ENCODE results near the gene HUWE1. TPM values are rescaled to one million over a fixed set of nuclear protein-coding genes. Genes with fewer than 3 reads are reported as not detected.
"Not testable (repeated sequence)": the region's sequence is repeated elsewhere in the genome, so short reads cannot be mapped to it uniquely, and the experiment has no call there.

The HUWE1 gene
- total RNA-seq, 1 experiment from 2014 or later: 274 TPM

DNA sequence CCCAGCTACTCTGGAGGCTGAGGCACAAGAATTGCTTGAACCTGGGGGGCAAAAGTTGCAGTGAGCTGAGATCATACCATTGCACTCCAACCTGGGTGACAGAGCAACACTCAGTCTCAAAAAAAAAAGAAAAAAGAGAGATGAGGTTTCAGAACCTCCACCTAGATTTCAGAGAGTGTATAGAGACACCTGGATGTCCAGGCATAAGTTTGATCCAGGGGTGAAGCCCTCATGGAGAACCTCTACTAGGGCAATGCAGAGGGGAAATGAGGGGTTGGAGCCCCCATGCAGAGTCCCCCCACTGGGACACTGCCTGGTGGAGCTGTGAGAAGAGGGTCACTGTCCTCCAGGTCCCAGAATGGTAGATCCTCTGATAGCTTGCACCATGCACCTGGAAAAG, 159.5 kb downstream of the HUWE1 start:
- H3K36me3 Mint-ChIP-seq (ENCODE audit: insufficient read depth, unreplicated experiment): peaks cover 31% of the 10 kb centered on the region
- no peak overlapping the region for H3K4me3 Mint-ChIP-seq (ENCODE audit: unreplicated experiment)
- H3K9me3 Mint-ChIP-seq (ENCODE audit: unreplicated experiment): peaks cover 8% of the 10 kb centered on the region
- ChIA-PET CTCF (no interaction called here), POLR2A (interaction anchor here (1.9 kb wide), 1 partner anchor 16 kb away, joined by 5 read pairs; no protein-coding TSS in a partner anchor)
- peaks cover 68% of the 10 kb centered on the region for H3K27me3 Mint-ChIP-seq (ENCODE audit: insufficient read depth, unreplicated experiment)
- no peak overlapping the region for H3K27ac Mint-ChIP-seq (ENCODE audit: low read depth, unreplicated experiment)
- no peaks in the 10 kb centered on the region for H3K4me1 Mint-ChIP-seq (ENCODE audit: insufficient read depth, unreplicated experiment)
- DNase-seq (ENCODE audit: unreplicated experiment): no peak
- TF ChIP-seq, protein P1, sequence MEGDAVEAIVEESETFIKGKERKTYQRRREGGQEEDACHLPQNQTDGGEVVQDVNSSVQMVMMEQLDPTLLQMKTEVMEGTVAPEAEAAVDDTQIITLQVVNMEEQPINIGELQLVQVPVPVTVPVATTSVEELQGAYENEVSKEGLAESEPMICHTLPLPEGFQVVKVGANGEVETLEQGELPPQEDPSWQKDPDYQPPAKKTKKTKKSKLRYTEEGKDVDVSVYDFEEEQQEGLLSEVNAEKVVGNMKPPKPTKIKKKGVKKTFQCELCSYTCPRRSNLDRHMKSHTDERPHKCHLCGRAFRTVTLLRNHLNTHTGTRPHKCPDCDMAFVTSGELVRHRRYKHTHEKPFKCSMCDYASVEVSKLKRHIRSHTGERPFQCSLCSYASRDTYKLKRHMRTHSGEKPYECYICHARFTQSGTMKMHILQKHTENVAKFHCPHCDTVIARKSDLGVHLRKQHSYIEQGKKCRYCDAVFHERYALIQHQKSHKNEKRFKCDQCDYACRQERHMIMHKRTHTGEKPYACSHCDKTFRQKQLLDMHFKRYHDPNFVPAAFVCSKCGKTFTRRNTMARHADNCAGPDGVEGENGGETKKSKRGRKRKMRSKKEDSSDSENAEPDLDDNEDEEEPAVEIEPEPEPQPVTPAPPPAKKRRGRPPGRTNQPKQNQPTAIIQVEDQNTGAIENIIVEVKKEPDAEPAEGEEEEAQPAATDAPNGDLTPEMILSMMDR (IDR thresholded peaks at IDR 0.05; ENCODE audit: unreplicated experiment): no peak
- no TSS peak for BruUV-seq (replicated peaks)
- intact Hi-C loops (cut with micrococcal nuclease): no loop called here

DNA sequence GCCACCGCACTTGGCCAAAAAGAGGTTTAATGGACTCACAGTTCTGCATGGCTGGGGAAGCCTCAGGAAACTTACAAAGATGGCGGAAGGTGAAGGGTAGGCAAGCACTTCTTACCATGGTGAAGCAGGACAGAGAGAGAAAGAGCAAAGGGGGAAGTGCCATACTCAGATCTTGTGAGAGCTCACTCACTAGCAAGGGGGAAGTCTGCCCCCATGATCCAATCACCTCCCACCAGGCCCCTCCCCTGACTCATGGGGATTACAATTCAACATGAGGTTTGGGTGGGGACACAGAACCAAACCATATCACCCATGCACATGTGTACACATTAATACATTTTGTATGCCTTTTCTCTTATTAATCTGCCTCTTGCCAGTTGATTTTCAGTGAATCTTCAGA, 175.2 kb downstream of the HUWE1 start:
- TF ChIP-seq, protein P1 (IDR thresholded peaks at IDR 0.05; ENCODE audit: unreplicated experiment): no peak
- peaks cover 76% of the 10 kb centered on the region for H3K27me3 Mint-ChIP-seq (ENCODE audit: insufficient read depth, unreplicated experiment)
- CTCF ChIA-PET: no interaction called here
- DNase-seq (ENCODE audit: unreplicated experiment): no peak
- H3K4me1 Mint-ChIP-seq (ENCODE audit: insufficient read depth, unreplicated experiment): no peaks in the 10 kb centered on the region
- POLR2A ChIA-PET: no interaction called here
- no peak overlapping the region for H3K4me3 Mint-ChIP-seq (ENCODE audit: unreplicated experiment)
- no peaks in the 10 kb centered on the region for H3K9me3 Mint-ChIP-seq (ENCODE audit: unreplicated experiment)
- no peaks in the 10 kb centered on the region for H3K36me3 Mint-ChIP-seq (ENCODE audit: insufficient read depth, unreplicated experiment)
- BruUV-seq (replicated peaks): no TSS peak
- H3K27ac Mint-ChIP-seq (ENCODE audit: low read depth, unreplicated experiment): no peak overlapping the region
- intact Hi-C loops (cut with micrococcal nuclease): no loop called here

DNA sequence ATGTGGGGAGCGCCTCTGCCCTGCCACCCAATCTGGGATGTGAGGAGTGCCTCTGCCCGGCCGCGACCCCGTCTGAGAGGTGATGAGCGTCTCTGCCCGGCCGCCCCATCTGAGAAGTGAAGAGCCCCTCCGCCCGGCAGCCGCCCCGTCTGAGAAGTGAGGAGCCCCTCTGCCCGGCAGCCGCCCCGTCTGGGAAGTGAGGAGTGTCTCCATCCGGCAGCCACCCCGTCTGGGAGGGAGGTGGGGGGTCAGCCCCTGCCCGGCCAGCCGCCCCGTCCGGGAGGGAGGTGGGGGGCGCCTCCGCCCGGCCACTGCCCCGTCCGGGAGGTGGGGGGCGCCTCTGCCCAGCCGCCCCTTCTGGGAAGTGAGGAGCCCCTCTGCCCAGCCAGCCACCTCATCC, 182.5 kb downstream of the HUWE1 start:
- H3K4me3 Mint-ChIP-seq (ENCODE audit: unreplicated experiment); BruUV-seq (replicated peaks); CTCF ChIA-PET; POLR2A ChIA-PET; DNase-seq (ENCODE audit: unreplicated experiment); H3K27ac Mint-ChIP-seq (ENCODE audit: low read depth, unreplicated experiment); H3K36me3 Mint-ChIP-seq (ENCODE audit: insufficient read depth, unreplicated experiment); intact Hi-C loops (cut with micrococcal nuclease); H3K9me3 Mint-ChIP-seq (ENCODE audit: unreplicated experiment); H3K4me1 Mint-ChIP-seq (ENCODE audit: insufficient read depth, unreplicated experiment): not testable (repeated sequence)
- peaks cover 22% of the 10 kb centered on the region for H3K27me3 Mint-ChIP-seq (ENCODE audit: insufficient read depth, unreplicated experiment)

DNA sequence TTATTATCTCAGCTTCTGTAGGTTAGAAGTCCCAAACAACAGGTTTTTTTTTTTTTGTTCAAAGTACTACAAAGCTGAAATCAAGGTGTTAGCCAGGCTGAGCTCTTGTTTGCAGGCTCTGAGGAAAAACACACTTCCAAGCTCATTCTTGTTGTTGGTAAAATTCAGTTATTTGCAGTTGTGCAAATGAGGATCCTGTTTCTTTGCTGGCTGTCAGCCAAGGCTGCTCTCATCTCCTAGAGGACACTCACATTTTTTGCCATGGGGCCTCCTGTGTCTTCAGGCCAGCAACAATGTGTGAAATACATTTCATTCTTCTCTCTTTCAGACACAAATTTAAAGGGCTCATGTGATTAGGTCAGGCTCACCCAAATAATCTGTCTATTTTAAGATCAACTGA, 192.1 kb downstream of the HUWE1 start:
- CTCF ChIA-PET: interaction anchor here (0.9 to 8.5 kb wide), 3 partner anchors 13 to 210 kb away, joined by 3 to 80 read pairs (median 6); no protein-coding TSS in a partner anchor
- Mint-ChIP-seq H3K4me1 (ENCODE audit: insufficient read depth, unreplicated experiment) (no peaks in the 10 kb centered on the region), H3K27me3 (ENCODE audit: insufficient read depth, unreplicated experiment) (peaks cover 78% of the 10 kb centered on the region), H3K36me3 (ENCODE audit: insufficient read depth, unreplicated experiment) (peaks cover 5% of the 10 kb centered on the region), H3K9me3 (ENCODE audit: unreplicated experiment) (no peaks in the 10 kb centered on the region), H3K27ac (ENCODE audit: low read depth, unreplicated experiment) (no peak overlapping the region), H3K4me3 (ENCODE audit: unreplicated experiment) (no peak overlapping the region)
- TF ChIP-seq, protein P1 (IDR thresholded peaks at IDR 0.05; ENCODE audit: unreplicated experiment): no peak
- BruUV-seq (replicated peaks): no TSS peak
- POLR2A ChIA-PET: interaction anchor here (0.6 kb wide), 2 partner anchors 56 to 200 kb away, joined by 3 to 4 read pairs; no protein-coding TSS in a partner anchor
- intact Hi-C loops (cut with micrococcal nuclease): no loop called here
- DNase-seq (ENCODE audit: unreplicated experiment): peak; percentile 35

DNA sequence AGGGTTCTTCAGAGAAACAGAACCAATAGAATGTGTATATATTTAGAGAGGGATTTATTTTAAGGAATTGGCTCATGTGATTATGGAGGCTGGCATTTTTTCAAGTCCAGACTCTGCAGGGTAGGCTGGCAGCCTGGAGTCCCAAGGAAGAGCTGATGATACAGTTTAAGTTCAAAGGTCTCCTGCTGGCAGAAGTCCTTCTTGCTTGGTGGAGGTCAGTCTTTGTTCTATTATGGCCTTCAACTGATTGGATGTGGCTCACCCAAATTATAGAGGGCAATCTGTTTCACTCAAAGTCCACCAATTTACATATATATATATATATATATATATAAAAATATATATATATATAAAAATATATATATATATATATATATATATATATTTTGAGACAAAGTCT, 200.2 kb downstream of the HUWE1 start:
- Mint-ChIP-seq H3K9me3 (ENCODE audit: unreplicated experiment) (no peaks in the 10 kb centered on the region), H3K4me3 (ENCODE audit: unreplicated experiment) (no peak overlapping the region), H3K36me3 (ENCODE audit: insufficient read depth, unreplicated experiment) (no peaks in the 10 kb centered on the region), H3K27me3 (ENCODE audit: insufficient read depth, unreplicated experiment) (peaks cover 63% of the 10 kb centered on the region), H3K4me1 (ENCODE audit: insufficient read depth, unreplicated experiment) (peaks cover 10% of the 10 kb centered on the region), H3K27ac (ENCODE audit: low read depth, unreplicated experiment) (no peak overlapping the region)
- no TSS peak for BruUV-seq (replicated peaks)
- intact Hi-C loops (cut with micrococcal nuclease): no loop called here
- ChIA-PET CTCF (no interaction called here), POLR2A (no interaction called here)
- TF ChIP-seq, protein P1 (IDR thresholded peaks at IDR 0.05; ENCODE audit: unreplicated experiment): no peak
- no peak for DNase-seq (ENCODE audit: unreplicated experiment)

Data from MCF 10A (cell line).